Measurements from ENCODE around the gene FZD7. TPM values are rescaled to one million over a fixed set of nuclear protein-coding genes. Genes with fewer than 3 reads are reported as not detected.

Gene FZD7
- total RNA-seq, 4 donors from 2014 or later: 3.8 to 24.7 (median 10.1) TPM

GRCh38 chr2:202072737-202073401, 39.2 kb downstream of the FZD7 start, which contains the start of gene KIAA2012:
KIAA2012 (plus strand) TSS chr2:202073255; CDS start chr2:202073628, 373 bp downstream.
- DNase-seq (ENCODE audit: low spot score) (no peak), ATAC-seq (ENCODE audit: low FRiP score) (no peak)
- TF ChIP-seq, protein P1, sequence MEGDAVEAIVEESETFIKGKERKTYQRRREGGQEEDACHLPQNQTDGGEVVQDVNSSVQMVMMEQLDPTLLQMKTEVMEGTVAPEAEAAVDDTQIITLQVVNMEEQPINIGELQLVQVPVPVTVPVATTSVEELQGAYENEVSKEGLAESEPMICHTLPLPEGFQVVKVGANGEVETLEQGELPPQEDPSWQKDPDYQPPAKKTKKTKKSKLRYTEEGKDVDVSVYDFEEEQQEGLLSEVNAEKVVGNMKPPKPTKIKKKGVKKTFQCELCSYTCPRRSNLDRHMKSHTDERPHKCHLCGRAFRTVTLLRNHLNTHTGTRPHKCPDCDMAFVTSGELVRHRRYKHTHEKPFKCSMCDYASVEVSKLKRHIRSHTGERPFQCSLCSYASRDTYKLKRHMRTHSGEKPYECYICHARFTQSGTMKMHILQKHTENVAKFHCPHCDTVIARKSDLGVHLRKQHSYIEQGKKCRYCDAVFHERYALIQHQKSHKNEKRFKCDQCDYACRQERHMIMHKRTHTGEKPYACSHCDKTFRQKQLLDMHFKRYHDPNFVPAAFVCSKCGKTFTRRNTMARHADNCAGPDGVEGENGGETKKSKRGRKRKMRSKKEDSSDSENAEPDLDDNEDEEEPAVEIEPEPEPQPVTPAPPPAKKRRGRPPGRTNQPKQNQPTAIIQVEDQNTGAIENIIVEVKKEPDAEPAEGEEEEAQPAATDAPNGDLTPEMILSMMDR (IDR thresholded peaks at IDR 0.05): no peak

DNA sequence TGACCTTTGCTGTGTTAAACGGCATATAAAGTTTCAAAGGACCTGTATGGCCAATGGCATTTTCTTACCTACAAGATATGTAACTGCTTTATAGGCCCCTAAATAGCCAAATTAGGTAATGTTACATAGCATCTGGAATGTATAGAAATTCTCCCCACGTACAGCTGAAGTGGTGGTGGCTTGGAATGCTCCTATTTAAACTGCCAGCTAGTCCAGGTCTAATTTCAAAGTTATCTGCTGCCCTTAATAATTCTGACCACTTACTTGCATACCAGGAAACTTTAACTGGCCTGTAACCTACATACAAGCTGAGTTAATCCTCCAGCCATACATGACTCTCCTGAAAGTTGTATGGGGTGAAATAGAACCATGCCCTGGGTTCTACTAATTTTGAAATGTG, 40.7 kb downstream of the FZD7 start:
- DNase-seq (ENCODE audit: low spot score) (no peak), ATAC-seq (ENCODE audit: low FRiP score) (no peak)
- TF ChIP-seq, protein P1 (IDR thresholded peaks at IDR 0.05): no peak

- no peak for ATAC-seq (ENCODE audit: low FRiP score)
- DNase-seq (ENCODE audit: low spot score): no peak
- TF ChIP-seq, protein P1 (IDR thresholded peaks at IDR 0.05): no peak
These were observed 45.7 kb downstream of the FZD7 start for GRCh38 chr2:202079310-202079709.

- TF ChIP-seq, protein P1 (IDR thresholded peaks at IDR 0.05): no peak
- DNase-seq (ENCODE audit: low spot score): no peak
- ATAC-seq (ENCODE audit: low FRiP score): peak; percentile 19
These were observed 50.6 kb downstream of the FZD7 start for GRCh38 chr2:202084265-202084664.

Other genes starting within 250 kb of the FZD7 start
- 1 to 10 TPM in 2 of 4 donors, under 1 TPM in 2; 0.75 to 3.6 (median 1.2) TPM for gene CDK15, start 227.3 kb upstream of the FZD7 start, total RNA-seq
- gene KIAA2012, start 39.4 kb downstream of the FZD7 start, total RNA-seq: under 1 TPM in 2 of 4 donors, not detected in 2; 0.06 to 0.09 TPM
- gene SUMO1, start 204.7 kb downstream of the FZD7 start, total RNA-seq: 10 to 100 TPM; 45.2 to 55.5 (median 52.7) TPM
- 100 to 1,000 TPM in 1 of 4 donors, 10 to 100 TPM in 3; 37.2 to 177 (median 82.1) TPM for gene NOP58, start 231.9 kb downstream of the FZD7 start, total RNA-seq

Data from omental fat pad (tissue), 4 donors.